ENCODE measurements around the gene FCRL1. TPM values are rescaled to one million over a fixed set of nuclear protein-coding genes. Genes with fewer than 3 reads are reported as not detected.

FCRL1 gene
- total RNA-seq, 2 experiments from 2014 or later: 62.8 to 72.6 TPM

GRCh38 chr1:157862114-157863070 lies 42.5 kb upstream of the FCRL1 start:
- TF ChIP-seq EZH2phosphoT487 (IDR thresholded peaks at IDR 0.05; ENCODE audit: borderline replicate concordance, low read depth, low read length): no peak
- TF ChIP-seq, protein P1, sequence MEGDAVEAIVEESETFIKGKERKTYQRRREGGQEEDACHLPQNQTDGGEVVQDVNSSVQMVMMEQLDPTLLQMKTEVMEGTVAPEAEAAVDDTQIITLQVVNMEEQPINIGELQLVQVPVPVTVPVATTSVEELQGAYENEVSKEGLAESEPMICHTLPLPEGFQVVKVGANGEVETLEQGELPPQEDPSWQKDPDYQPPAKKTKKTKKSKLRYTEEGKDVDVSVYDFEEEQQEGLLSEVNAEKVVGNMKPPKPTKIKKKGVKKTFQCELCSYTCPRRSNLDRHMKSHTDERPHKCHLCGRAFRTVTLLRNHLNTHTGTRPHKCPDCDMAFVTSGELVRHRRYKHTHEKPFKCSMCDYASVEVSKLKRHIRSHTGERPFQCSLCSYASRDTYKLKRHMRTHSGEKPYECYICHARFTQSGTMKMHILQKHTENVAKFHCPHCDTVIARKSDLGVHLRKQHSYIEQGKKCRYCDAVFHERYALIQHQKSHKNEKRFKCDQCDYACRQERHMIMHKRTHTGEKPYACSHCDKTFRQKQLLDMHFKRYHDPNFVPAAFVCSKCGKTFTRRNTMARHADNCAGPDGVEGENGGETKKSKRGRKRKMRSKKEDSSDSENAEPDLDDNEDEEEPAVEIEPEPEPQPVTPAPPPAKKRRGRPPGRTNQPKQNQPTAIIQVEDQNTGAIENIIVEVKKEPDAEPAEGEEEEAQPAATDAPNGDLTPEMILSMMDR (conservative IDR thresholded peaks at IDR 0.05; ENCODE audit: low read length): peak; percentile 71
- CTCF ChIA-PET (ENCODE audit: unreplicated experiment): no interaction called here
- no TSS peak for BruUV-seq (replicated peaks)

DNA sequence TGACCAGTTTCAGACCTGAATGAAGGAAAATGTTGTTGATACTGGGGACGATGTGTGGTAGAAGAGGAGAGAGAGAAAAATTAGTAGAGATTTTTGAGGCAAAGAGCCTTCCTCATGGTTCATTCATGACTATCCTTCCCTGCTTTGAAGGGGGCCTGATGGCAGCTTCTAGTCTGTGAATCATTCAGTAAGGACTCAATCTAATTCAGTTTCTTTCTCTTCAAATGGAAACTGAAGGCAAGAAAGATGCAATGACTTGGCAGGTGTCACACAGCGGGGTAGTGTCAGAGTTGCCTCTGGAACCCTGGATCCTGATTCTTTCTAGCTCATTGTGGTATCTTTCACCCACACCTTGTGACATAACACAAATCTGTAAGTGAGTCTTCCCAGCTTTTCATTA lies 36.6 kb upstream of the FCRL1 start:
- H3K36me3 ChIP-seq (ENCODE audit: insufficient read depth, low read length): no peaks in the 10 kb centered on the region
- no peaks in the 10 kb centered on the region for H4K20me1 ChIP-seq (ENCODE audit: insufficient read depth, low read length)
- intact Hi-C loops (cut with micrococcal nuclease; ENCODE audit: unreplicated experiment): no loop called here
- H3K4me1 ChIP-seq (ENCODE audit: insufficient read depth, low read length, poor library complexity, severe bottlenecking): peaks cover 12% of the 10 kb centered on the region
- no peak for TF ChIP-seq EZH2phosphoT487 (IDR thresholded peaks at IDR 0.05; ENCODE audit: borderline replicate concordance, low read depth, low read length)
- TF ChIP-seq, protein P1 (conservative IDR thresholded peaks at IDR 0.05; ENCODE audit: low read length): no peak
- no peaks in the 10 kb centered on the region for H3K9me3 ChIP-seq (ENCODE audit: low read length)
- CTCF ChIA-PET (ENCODE audit: unreplicated experiment): no interaction called here
- POLR2A ChIA-PET: interaction anchor here (0.8 to 1.5 kb wide), 4 partner anchors 16 to 81 kb away, joined by 3 to 5 read pairs (median 4); no protein-coding TSS in a partner anchor
- 0 out of 2 replicates have a peak overlapping the region, but pooled peaks have one; percentile 9 for H3K4me2 ChIP-seq (ENCODE audit: low read length)
- H3K4me3 ChIP-seq (ENCODE audit: low read depth, low read length, poor library complexity, severe bottlenecking): no peak overlapping the region
- DNase-seq (ENCODE audit: low spot score): no peak
- H3K9me2 ChIP-seq (ENCODE audit: insufficient read depth, low read length): no peaks in the 10 kb centered on the region
- no peaks in the 10 kb centered on the region for H3K79me2 ChIP-seq (ENCODE audit: insufficient read depth, low read depth, low read length)
- no peak overlapping the region for H3K27ac ChIP-seq (ENCODE audit: low read depth, low read length, poor library complexity, severe bottlenecking)
- no TSS peak for BruUV-seq (replicated peaks)
- H2AFZ ChIP-seq (ENCODE audit: low read length): peak overlapping the region; percentile 26; the same call in 1 of the 2 replicates

More at GRCh38 chr1:157862114-157863070, 42.5 kb upstream of the FCRL1 start:
- Histone ChIP-seq H3K4me2 (ENCODE audit: low read length) (no peak overlapping the region), H3K4me3 (ENCODE audit: low read depth, low read length, poor library complexity, severe bottlenecking) (no peak overlapping the region), H4K20me1 (ENCODE audit: insufficient read depth, low read length) (no peaks in the 10 kb centered on the region), H3K9me2 (ENCODE audit: insufficient read depth, low read length) (no peaks in the 10 kb centered on the region), H3K79me2 (ENCODE audit: insufficient read depth, low read depth, low read length) (no peaks in the 10 kb centered on the region), H2AFZ (ENCODE audit: low read length) (no peak overlapping the region), H3K4me1 (ENCODE audit: insufficient read depth, low read length, poor library complexity, severe bottlenecking) (no peaks in the 10 kb centered on the region), H3K27ac (ENCODE audit: low read depth, low read length, poor library complexity, severe bottlenecking) (no peak overlapping the region), H3K36me3 (ENCODE audit: insufficient read depth, low read length) (no peaks in the 10 kb centered on the region), H3K9me3 (ENCODE audit: low read length) (no peaks in the 10 kb centered on the region)
- intact Hi-C loops (cut with micrococcal nuclease; ENCODE audit: unreplicated experiment): loop anchor here (1.0 to 5.0 kb wide), 3 partner anchors 88 to 285 kb away; no protein-coding TSS in a partner anchor
- peak; percentile 46 for DNase-seq (ENCODE audit: low spot score)
- POLR2A ChIA-PET: interaction anchor here (0.7 kb wide), 2 partner anchors 25 to 154 kb away, joined by 3 read pairs; no protein-coding TSS in a partner anchor

Data from OCI-LY7 (cell line).